Karpas-422 (cell line): ENCODE measurements around the gene CCSER1. TPM values are rescaled to one million over a fixed set of nuclear protein-coding genes. Genes with fewer than 3 reads are reported as not detected.

ENCODE experiments used
- DNase-seq: peaks from one replicate; pipeline ENCODE4 v3.0.0-alpha.2; 2015
- H2AFZ ChIP-seq: fragments of 200-600 bp; sonication (generic); 2 replicates; pipeline ENCODE4 v1.6.1; 2014; ENCODE audit warnings: antibody characterized with exemption, low read length, mixed read lengths
- H3K27ac ChIP-seq: fragments of 200-600 bp; sonication (generic); 2 replicates; pipeline ENCODE4 v1.5.1; 2014; ENCODE audit warnings: mild to moderate bottlenecking, low read length, moderate library complexity
- H3K27me3 ChIP-seq: fragments of 200-600 bp; sonication (generic); 2 replicates; pipeline ENCODE4 v1.6.1; 2014; ENCODE audit warnings: low read length, mixed read lengths
- H3K36me3 ChIP-seq: fragments of 200-600 bp; sonication (generic); 2 replicates; pipeline ENCODE4 v1.6.1; 2014; ENCODE audit warnings: low read length, mixed read lengths; ENCODE audit not compliant: insufficient read depth
- H3K4me1 ChIP-seq: fragments of 200-600 bp; sonication (generic); 2 replicates; pipeline ENCODE4 v1.6.1; 2014; ENCODE audit warnings: mild to moderate bottlenecking, low read length, mixed read lengths
- H3K4me2 ChIP-seq: fragments of 200-600 bp; sonication (generic); 2 replicates; pipeline ENCODE4 v1.6.1; 2014; ENCODE audit warnings: low read length, low read depth, mild to moderate bottlenecking; ENCODE audit not compliant: poor library complexity, severe bottlenecking
- H3K4me3 ChIP-seq: fragments of 200-600 bp; sonication (generic); 2 replicates; pipeline ENCODE4 v1.5.1; 2014; ENCODE audit warnings: mild to moderate bottlenecking, antibody characterized with exemption, low read length, mixed read lengths
- H3K79me2 ChIP-seq: fragments of 200-600 bp; sonication (generic); 2 replicates; pipeline ENCODE4 v1.6.1; 2014; ENCODE audit warnings: mild to moderate bottlenecking, low read length, mixed read lengths
- H3K9ac ChIP-seq: fragments of 200-600 bp; sonication (generic); 2 replicates; pipeline ENCODE4 v1.6.0; 2014; ENCODE audit warnings: low read length
- H3K9me2 ChIP-seq: fragments of 200-600 bp; sonication (generic), shearing (Covaris generic); replicated peaks from 2 replicates; pipeline ENCODE4 v1.6.0; 2014; ENCODE audit warnings: mild to moderate bottlenecking, low read length, moderate library complexity; ENCODE audit not compliant: insufficient read depth
- H3K9me3 ChIP-seq: fragments of 300-700, 200-600 bp; sonication (generic); 2 replicates; pipeline ENCODE4 v1.6.1; 2014; ENCODE audit warnings: low read length, mixed read lengths
- H4K20me1 ChIP-seq: fragments of 200-600 bp; sonication (generic); 2 replicates; pipeline ENCODE4 v1.6.1; 2014; ENCODE audit warnings: mild to moderate bottlenecking, antibody characterized with exemption, low read length, low read depth; ENCODE audit not compliant: insufficient read depth
- total RNA-seq: library from RNA; depleted of rRNA; stranded (reverse); fragments of >200 nt; shearing (Covaris generic); gene quantifications from 2 replicates; pipeline ENCODE4 v1.2.3, GENCODE V29; 2014; ENCODE audit warnings: low replicate concordance

The CCSER1 gene
- total RNA-seq, 1 experiment from 2014 or later = 3.6 TPM

DNA sequence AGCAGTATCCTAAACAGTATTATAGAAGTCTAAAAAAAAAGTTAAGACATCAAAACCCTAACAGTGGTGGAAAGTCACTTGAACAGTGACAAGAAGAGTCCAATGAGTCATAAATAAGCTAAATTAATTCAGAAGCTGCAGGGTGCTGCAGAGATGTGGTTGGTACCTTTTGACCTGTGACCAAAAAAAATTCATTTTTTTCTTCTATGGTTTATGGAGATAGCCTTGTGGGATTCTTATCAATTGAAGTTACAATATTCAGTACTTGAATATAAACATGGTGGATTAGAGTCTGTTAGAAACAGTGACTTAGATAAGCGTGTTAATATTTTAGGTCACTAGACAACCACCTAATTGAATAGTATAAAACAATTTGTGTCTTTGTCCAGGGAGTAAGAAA lies 35.4 kb downstream of the CCSER1 start:
- Histone ChIP-seq H2AFZ (no peak overlapping the region), H3K27ac (no peak overlapping the region), H3K9me3 (no peaks in the 10 kb centered on the region), H3K36me3 (no peaks in the 10 kb centered on the region), H3K4me3 (no peak overlapping the region), H3K4me2 (no peak overlapping the region), H3K9me2 (no peaks in the 10 kb centered on the region), H3K4me1 (no peaks in the 10 kb centered on the region), H4K20me1 (no peaks in the 10 kb centered on the region), H3K27me3 (no peaks in the 10 kb centered on the region), H3K79me2 (no peaks in the 10 kb centered on the region), H3K9ac (no peak overlapping the region)
- DNase-seq = no peak

DNA sequence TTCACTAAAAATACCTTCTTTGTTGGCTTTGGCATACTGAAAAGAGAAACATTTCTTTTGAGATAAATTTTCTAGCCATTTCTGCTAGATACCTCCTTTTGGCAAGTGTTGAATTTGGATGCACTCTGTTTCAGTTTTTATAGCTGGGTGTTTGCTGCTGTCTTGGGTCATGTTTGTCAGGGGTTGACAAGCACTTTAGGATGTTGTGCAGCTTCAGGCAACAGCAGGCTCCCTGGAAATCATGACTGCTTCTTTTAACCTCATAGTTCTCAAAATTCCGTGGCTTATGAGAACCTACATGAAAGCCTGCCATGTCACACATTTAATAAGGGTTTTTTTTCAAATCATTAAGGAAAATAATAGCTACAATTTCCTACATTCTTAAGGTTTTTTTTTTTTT lies 36.7 kb downstream of the CCSER1 start:
- Histone ChIP-seq H3K27me3 (no peaks in the 10 kb centered on the region), H3K9me2 (no peaks in the 10 kb centered on the region), H3K79me2 (no peaks in the 10 kb centered on the region), H3K9me3 (no peaks in the 10 kb centered on the region), H3K4me3 (no peak overlapping the region), H3K9ac (no peak overlapping the region), H3K27ac (no peak overlapping the region), H4K20me1 (no peaks in the 10 kb centered on the region), H3K36me3 (no peaks in the 10 kb centered on the region), H3K4me2 (no peak overlapping the region), H3K4me1 (no peaks in the 10 kb centered on the region), H2AFZ (no peak overlapping the region)
- peak; percentile 12 for DNase-seq

DNA sequence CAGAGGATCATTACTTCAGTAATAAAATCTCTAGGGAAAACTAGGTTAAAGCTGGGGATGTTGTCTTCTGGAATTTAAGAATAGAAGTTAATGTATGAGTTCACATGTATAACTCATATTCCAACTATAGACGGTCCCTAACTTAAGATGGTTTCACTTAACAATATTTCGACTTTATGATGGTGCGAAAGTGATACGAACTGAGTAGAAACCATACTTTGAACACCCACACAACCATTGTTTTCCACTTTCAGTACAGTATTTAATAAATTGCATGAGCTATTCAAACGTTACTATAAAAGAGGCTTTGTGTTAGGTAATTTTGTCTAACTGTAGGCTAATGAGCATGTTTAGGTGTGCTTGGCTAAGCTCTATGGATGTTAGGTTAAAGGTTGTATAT lies 38.7 kb downstream of the CCSER1 start:
- no peaks in the 10 kb centered on the region for H3K27me3 ChIP-seq
- H3K36me3 ChIP-seq = no peaks in the 10 kb centered on the region
- H4K20me1 ChIP-seq = no peaks in the 10 kb centered on the region
- H3K79me2 ChIP-seq = no peaks in the 10 kb centered on the region
- no peak overlapping the region for H3K9ac ChIP-seq
- no peaks in the 10 kb centered on the region for H3K9me3 ChIP-seq
- H3K4me3 ChIP-seq = no peak overlapping the region
- no peak overlapping the region for H3K27ac ChIP-seq
- DNase-seq = no peak
- no peak overlapping the region for H3K4me2 ChIP-seq
- H3K9me2 ChIP-seq = no peaks in the 10 kb centered on the region
- no peaks in the 10 kb centered on the region for H3K4me1 ChIP-seq
- H2AFZ ChIP-seq = no peak overlapping the region

DNA sequence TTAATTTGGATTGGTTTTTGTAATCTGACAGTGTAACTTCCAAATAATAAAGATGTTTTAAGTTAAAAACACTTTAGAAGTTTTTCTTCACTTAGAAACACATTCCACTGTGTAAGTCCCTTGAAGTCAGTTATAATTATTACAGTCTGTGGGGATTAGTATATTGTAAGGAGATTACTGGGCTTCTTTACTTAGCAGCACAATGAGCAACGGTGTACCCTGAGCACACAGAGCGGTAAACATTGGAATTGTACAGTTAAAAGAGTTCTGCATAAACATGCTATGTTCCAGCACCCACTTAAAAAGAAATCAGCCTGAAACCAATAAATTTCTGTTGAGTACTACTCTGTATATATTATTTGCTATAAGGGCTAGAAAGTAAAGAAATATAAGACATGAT lies 44.3 kb downstream of the CCSER1 start:
- no peak for DNase-seq
- no peak overlapping the region for H3K4me2 ChIP-seq
- no peaks in the 10 kb centered on the region for H3K4me1 ChIP-seq
- H4K20me1 ChIP-seq = no peaks in the 10 kb centered on the region
- no peaks in the 10 kb centered on the region for H3K9me3 ChIP-seq
- H3K79me2 ChIP-seq = no peaks in the 10 kb centered on the region
- H3K36me3 ChIP-seq = no peaks in the 10 kb centered on the region
- no peaks in the 10 kb centered on the region for H3K27me3 ChIP-seq
- H3K9ac ChIP-seq = no peak overlapping the region
- no peak overlapping the region for H3K27ac ChIP-seq
- no peak overlapping the region for H2AFZ ChIP-seq
- no peaks in the 10 kb centered on the region for H3K9me2 ChIP-seq
- H3K4me3 ChIP-seq = no peak overlapping the region

DNA sequence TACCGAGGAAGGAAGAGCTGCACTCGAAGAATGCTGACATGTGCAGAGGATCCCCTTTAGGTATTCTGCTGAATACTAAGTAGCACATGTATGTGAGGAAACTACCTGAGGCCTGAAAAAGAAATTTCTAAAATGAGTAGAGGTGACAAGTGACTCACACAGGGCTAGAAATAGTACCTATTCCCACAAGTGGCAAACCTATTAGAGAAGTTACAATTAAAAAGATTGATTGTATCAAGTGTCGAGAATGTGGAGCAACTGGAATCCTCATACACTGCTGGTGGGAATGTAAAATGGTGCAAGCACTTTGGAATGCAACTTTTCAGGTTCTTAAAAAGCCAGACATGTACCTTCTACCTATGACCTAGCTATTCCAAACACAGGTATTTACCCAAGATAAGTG lies 47.4 kb downstream of the CCSER1 start:
- Histone ChIP-seq H3K9ac (no peak overlapping the region), H3K27me3 (no peaks in the 10 kb centered on the region), H4K20me1 (no peaks in the 10 kb centered on the region), H3K9me2 (no peaks in the 10 kb centered on the region), H3K9me3 (no peaks in the 10 kb centered on the region), H3K4me3 (no peak overlapping the region), H3K27ac (no peak overlapping the region), H3K79me2 (no peaks in the 10 kb centered on the region), H3K4me1 (no peaks in the 10 kb centered on the region), H3K36me3 (no peaks in the 10 kb centered on the region), H2AFZ (no peak overlapping the region), H3K4me2 (no peak overlapping the region)
- peak; percentile 23 for DNase-seq

DNA sequence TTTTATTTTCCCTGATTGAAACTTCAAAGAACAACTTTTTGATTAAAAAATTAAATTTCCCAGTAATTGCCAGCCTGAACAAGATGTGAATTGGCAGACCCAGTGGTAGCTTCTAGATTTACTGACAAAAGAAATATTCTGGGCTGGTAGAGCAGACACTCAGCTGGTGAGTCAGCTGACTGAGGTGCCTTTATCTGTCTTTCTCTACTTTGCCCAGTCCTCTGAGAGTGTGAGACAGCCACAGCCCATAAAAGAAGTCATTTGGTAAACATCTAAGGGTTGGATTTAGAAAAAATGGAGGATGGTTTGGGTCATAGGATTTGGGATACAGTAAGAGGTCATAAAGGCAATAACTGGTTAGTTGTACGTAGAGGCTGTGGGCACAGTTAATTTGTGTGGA lies 54.5 kb downstream of the CCSER1 start:
- no peaks in the 10 kb centered on the region for H3K9me3 ChIP-seq
- H3K4me2 ChIP-seq = no peak overlapping the region
- H3K36me3 ChIP-seq = no peaks in the 10 kb centered on the region
- no peaks in the 10 kb centered on the region for H3K79me2 ChIP-seq
- H2AFZ ChIP-seq = no peak overlapping the region
- no peaks in the 10 kb centered on the region for H3K4me1 ChIP-seq
- H4K20me1 ChIP-seq = no peaks in the 10 kb centered on the region
- H3K27me3 ChIP-seq = no peaks in the 10 kb centered on the region
- no peak overlapping the region for H3K9ac ChIP-seq
- no peak for DNase-seq
- H3K9me2 ChIP-seq = no peaks in the 10 kb centered on the region
- H3K4me3 ChIP-seq = no peak overlapping the region
- H3K27ac ChIP-seq = no peak overlapping the region

DNA sequence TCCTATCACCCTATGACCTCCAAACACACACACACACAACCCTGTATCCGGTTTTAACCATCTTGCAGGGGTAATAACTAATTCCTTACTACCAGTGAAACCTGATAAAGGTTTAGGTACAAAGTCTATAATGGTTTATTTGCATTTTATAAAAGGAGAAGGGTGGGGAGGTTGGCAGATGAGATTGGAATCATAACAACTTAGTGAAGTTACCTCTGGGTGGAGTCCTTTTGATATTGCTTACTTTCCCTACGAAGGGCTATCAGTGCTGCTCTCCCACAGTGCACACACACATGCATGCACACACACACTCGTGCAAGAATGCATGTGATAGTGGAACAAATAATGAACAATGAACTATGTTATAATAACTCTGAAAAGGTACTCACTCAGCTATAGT lies 56.1 kb downstream of the CCSER1 start:
- H3K36me3 ChIP-seq = no peaks in the 10 kb centered on the region
- H3K27me3 ChIP-seq = no peaks in the 10 kb centered on the region
- H3K27ac ChIP-seq = no peak overlapping the region
- H3K4me2 ChIP-seq = no peak overlapping the region
- no peak overlapping the region for H3K9ac ChIP-seq
- DNase-seq = peak; percentile 34
- H3K9me3 ChIP-seq = no peaks in the 10 kb centered on the region
- H3K4me3 ChIP-seq = no peak overlapping the region
- no peak overlapping the region for H2AFZ ChIP-seq
- H3K79me2 ChIP-seq = no peaks in the 10 kb centered on the region
- peaks cover 3% of the 10 kb centered on the region; the same call in 1 of the 2 replicates for H3K4me1 ChIP-seq
- no peaks in the 10 kb centered on the region for H4K20me1 ChIP-seq
- no peaks in the 10 kb centered on the region for H3K9me2 ChIP-seq

DNA sequence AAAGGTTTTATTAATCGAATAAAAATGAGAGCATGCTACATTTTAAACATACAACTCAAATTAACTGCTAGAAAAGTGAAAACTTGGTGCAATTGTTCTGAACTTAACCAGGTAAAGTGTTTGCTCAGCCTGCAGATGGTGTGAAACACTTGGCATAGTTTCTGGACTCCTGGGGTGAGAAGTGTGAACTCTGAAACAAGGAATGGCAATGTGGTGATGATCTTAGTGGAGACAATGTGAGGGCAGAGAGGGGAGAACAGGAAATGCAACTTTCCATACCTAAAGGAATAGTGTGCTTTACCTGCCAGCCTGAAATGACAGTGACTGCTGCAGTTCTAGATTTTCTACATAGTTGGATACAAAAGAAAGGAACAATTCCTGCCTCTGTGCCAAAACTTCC lies 57.4 kb downstream of the CCSER1 start:
- Histone ChIP-seq H3K9me2 (no peaks in the 10 kb centered on the region), H4K20me1 (no peaks in the 10 kb centered on the region), H3K27ac (no peak overlapping the region), H3K36me3 (no peaks in the 10 kb centered on the region), H3K9me3 (no peaks in the 10 kb centered on the region), H3K27me3 (no peaks in the 10 kb centered on the region), H3K4me2 (no peak overlapping the region), H3K79me2 (no peaks in the 10 kb centered on the region), H2AFZ (no peak overlapping the region), H3K4me1 (peaks cover 3% of the 10 kb centered on the region; the same call in 1 of the 2 replicates), H3K9ac (no peak overlapping the region), H3K4me3 (no peak overlapping the region)
- DNase-seq = peak; percentile 23

DNA sequence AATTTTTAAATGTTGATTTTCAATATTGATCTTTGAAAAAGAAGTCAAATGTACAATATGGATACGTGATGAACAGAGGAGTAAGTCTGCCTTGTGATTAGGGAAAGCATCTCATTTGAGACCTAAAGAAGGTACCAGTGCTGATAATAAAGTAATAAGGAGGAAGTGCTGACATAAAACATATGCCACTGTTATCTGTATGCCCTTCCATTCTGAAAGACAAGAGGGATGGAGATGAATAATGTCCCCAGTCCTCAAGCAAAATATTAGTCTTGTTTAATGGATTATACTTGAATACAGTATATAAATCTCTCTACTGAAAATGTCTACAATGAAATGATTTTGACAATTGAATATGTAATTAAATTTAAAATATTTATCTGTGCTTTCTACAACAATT lies 58.2 kb downstream of the CCSER1 start:
- Histone ChIP-seq H4K20me1 (no peaks in the 10 kb centered on the region), H3K36me3 (no peaks in the 10 kb centered on the region), H3K79me2 (no peaks in the 10 kb centered on the region), H3K4me3 (no peak overlapping the region), H3K9me3 (no peaks in the 10 kb centered on the region), H3K27me3 (no peaks in the 10 kb centered on the region), H2AFZ (no peak overlapping the region), H3K4me1 (peaks cover 3% of the 10 kb centered on the region; the same call in 1 of the 2 replicates), H3K9ac (no peak overlapping the region), H3K4me2 (no peak overlapping the region), H3K27ac (no peak overlapping the region), H3K9me2 (no peaks in the 10 kb centered on the region)
- DNase-seq = peak; percentile 25
